ENCODE results near the gene GON7. TPM values are rescaled to one million over a fixed set of nuclear protein-coding genes. Genes with fewer than 3 reads are reported as not detected.

Gene GON7
- total and polyA plus RNA-seq, 10 donors: 7.2 to 27.0 (median 10.8) TPM

- H3K27ac ChIP-seq: no peak overlapping the region
- 78 to 95% (median 94%) methylated on average over 4 of the region's 4 CpGs for WGBS, 5 donors
- H3K4me1 ChIP-seq: peaks cover 0 to 8% (median 0%) of the 10 kb centered on the region in 6 donors
- no peaks in the 10 kb centered on the region for H3K27me3 ChIP-seq (replicated peaks in 1 of 7)
- H3K36me3 ChIP-seq: peaks cover 0 to 23% (median 0%) of the 10 kb centered on the region in 6 donors
- intact Hi-C loops (cut with DNase I; ENCODE audit: low total_unique reads): no loop called here
- no peak for DNase-seq
- TF ChIP-seq POLR2AphosphoS5 (IDR thresholded peaks at IDR 0.05) (no peak), POLR2A (IDR thresholded peaks at IDR 0.05) (no peak), CTCF (IDR thresholded peaks at IDR 0.05 in 8 of 11, conservative IDR thresholded peaks at IDR 0.05 in 3 of 11) (no peak)
- no peak overlapping the region for H3K4me3 ChIP-seq
- no peaks in the 10 kb centered on the region for H3K9me3 ChIP-seq
Measured at GRCh38 chr14:93199031-93199430, 7.8 kb downstream of the GON7 start.

DNA sequence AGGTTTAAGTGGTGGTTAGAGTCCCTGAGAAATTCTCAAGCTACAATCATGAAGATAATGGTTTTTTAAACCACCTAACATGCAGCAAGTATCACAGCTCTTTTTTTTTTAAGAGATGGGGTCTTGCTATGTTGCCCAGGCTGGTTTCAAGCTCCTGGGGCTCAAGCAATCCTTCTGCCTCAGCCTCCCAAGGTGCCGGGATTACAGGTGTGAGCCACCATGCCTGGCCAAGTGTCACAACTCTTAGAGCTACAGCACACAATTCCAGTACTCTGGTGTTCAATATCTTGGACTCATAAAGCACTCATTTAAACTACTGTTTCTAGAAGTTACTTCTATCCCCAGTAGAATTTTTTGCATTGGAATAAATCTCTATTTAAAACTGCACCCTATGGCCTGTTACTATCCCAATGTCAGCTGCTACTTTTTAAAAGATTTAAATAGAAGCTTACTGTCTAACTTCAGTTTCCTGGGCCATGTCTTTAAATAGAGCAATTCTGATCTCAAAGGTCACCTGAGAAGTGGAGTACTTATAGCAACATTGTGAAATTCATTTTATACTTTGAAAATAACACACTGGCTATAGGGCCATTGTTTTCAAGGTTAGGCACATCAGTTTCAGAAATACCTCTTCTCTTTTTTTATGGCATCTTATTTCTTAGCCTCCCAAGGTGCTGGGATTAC is 11.4 kb downstream of the GON7 start:
- H3K36me3 ChIP-seq: peaks cover 0 to 31% (median 0%) of the 10 kb centered on the region in 6 donors
- H3K9me3 ChIP-seq: no peaks in the 10 kb centered on the region
- no peaks in the 10 kb centered on the region for H3K27me3 ChIP-seq (replicated peaks in 1 of 7)
- H3K4me3 ChIP-seq: no peak overlapping the region
- DNase-seq: no peak
- TF ChIP-seq POLR2A (IDR thresholded peaks at IDR 0.05): no peak
- TF ChIP-seq POLR2AphosphoS5 (IDR thresholded peaks at IDR 0.05): no peak
- no peak for TF ChIP-seq CTCF (IDR thresholded peaks at IDR 0.05 in 8 of 11, conservative IDR thresholded peaks at IDR 0.05 in 3 of 11)
- H3K27ac ChIP-seq: no peak overlapping the region
- intact Hi-C loops (cut with DNase I; ENCODE audit: low total_unique reads): no loop called here
- 92 to 100% (median 100%) methylated on average over 1 of the region's 1 CpG for WGBS, 5 donors
- H3K4me1 ChIP-seq: no peaks in the 10 kb centered on the region

GRCh38 chr14:93186956-93187355 is 19.9 kb downstream of the GON7 start:
- intact Hi-C loops (cut with DNase I; ENCODE audit: low total_unique reads): no loop called here

More at GRCh38 chr14:93186956-93187355, 19.9 kb downstream of the GON7 start:
- Histone ChIP-seq H3K4me3 (no peak overlapping the region), H3K27me3 (replicated peaks in 1 of 7) (no peaks in the 10 kb centered on the region), H3K4me1 (peaks cover 19 to 50% (median 40%) of the 10 kb centered on the region in 6 donors), H3K9me3 (no peaks in the 10 kb centered on the region), H3K36me3 (peaks cover 0 to 55% (median 8%) of the 10 kb centered on the region in 6 donors), H3K27ac (no peak overlapping the region)
- no peak for TF ChIP-seq POLR2A (IDR thresholded peaks at IDR 0.05)
- TF ChIP-seq POLR2AphosphoS5 (IDR thresholded peaks at IDR 0.05): no peak
- no peak for TF ChIP-seq CTCF (IDR thresholded peaks at IDR 0.05 in 8 of 11, conservative IDR thresholded peaks at IDR 0.05 in 3 of 11)
- 87 to 95% (median 91%) methylated on average over 3 of the region's 3 CpGs for WGBS, 5 donors
- no peak for DNase-seq

Measured in spleen (tissue), 11 donors.